Testis (tissue), 3 donors: Measurements from ENCODE around the gene SAPCD1. TPM values are rescaled to one million over a fixed set of nuclear protein-coding genes. Genes with fewer than 3 reads are reported as not detected.

Experiments
- DNase-seq: peaks from one replicate; pipeline ENCODE4 v3.0.0-alpha.2; 2019
- H3K27ac ChIP-seq, 2 donors: fragments of 200-600 bp; sonication (generic); one replicate each; pipeline ENCODE4 v1.5.1; 2019
- H3K27me3 ChIP-seq: fragments of 200-600 bp; sonication (generic); one replicate; pipeline ENCODE4 v1.5.1; 2019
- H3K36me3 ChIP-seq: fragments of 200-600 bp; sonication (generic); one replicate; pipeline ENCODE4 v1.5.1; 2017; ENCODE audit warnings: low read depth; ENCODE audit errors: missing control alignments
- H3K4me1 ChIP-seq: fragments of 200-600 bp; sonication (generic); one replicate; pipeline ENCODE4 v1.5.1; 2019
- H3K4me3 ChIP-seq, 2 donors: fragments of 200-600 bp; sonication (generic); one replicate each; pipeline ENCODE4 v1.5.1; 2017 to 2019
- H3K9me3 ChIP-seq: fragments of 200-600 bp; sonication (generic); one replicate; pipeline ENCODE4 v1.5.1; 2017
- POLR2A ChIP-seq: fragments of 450-650 bp; IDR thresholded peaks from one replicate; pipeline ENCODE4 v1.6.1; 2017; ENCODE audit warnings: antibody characterized with exemption, mild to moderate bottlenecking, moderate library complexity
- WGBS, 2 donors: methylation state at CpG; one replicate each; pipeline ENCODE4 v1.1.5; 2018; 5-methylcytosine and 5-hydroxymethylcytosine counted together
- intact Hi-C: fragments of 100-400 bp; cut with DNase I; formaldehyde crosslinking; loops from one replicate; pipeline ENCODE4 v1.15.1; 2023; ENCODE audit warnings: low total_unique reads
- polyA plus RNA-seq: library from polyadenylated mRNA; stranded (reverse); fragments of 350-450 nt; fragmentation: Illumina TruSeq; extraction: RNeasy Lipid Tissue Mini Kit (QIAGEN cat#74804); gene quantifications from one replicate; pipeline ENCODE4 v1.2.3, GENCODE V29; 2014; ENCODE audit warnings: low read depth, low replicate concordance; ENCODE audit not compliant: insufficient read depth
- total RNA-seq, 2 donors: library from RNA; depleted of rRNA; stranded (reverse); fragments of >200 nt; gene quantifications; one replicate each; pipeline ENCODE4 v1.2.3, GENCODE V29; 2016
- TF ChIP-seq, protein P1 (sequence below), 3 experiments: fragments of 450-650 bp in 2 of 3; fragments of 200-600 bp in 1 of 3; sonication (generic) in 1 of 3; IDR thresholded peaks; one replicate each; pipeline ENCODE4 v1.5.1; 2016 to 2019; ENCODE audit warnings: antibody characterized with exemption in 3 of 3, mild to moderate bottlenecking in 2 of 3, moderate library complexity in 1 of 3

Gene SAPCD1
- total and polyA plus RNA-seq, 3 donors from 2014 or later = 5.9 to 11.6 (median 10.4) TPM

DNA sequence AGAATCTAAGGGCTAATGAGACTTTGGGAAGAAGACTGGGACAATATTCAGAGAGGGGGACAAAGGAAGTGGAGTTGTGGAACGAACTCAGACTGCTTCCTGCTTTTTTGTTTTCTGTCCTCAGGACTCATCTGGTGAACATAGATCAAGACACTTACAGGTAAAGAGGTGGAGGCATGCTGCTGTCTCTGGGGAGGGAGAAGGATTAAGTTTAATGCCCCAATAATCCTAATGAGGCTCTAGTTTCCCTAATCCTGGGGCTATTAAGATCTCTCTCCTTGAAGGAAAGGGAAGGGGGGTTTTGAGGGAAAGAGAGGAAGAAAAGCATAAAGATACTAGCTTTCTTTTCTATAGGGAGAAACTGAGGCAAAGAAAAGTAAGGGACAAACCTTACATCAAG lies 18.0 kb upstream of the SAPCD1 start:
- DNase-seq = no peak
- 65 to 69% methylated on average over 1 of the region's 1 CpG for WGBS, 2 donors
- Histone ChIP-seq H3K27me3 (no peaks in the 10 kb centered on the region), H3K27ac (no peak overlapping the region), H3K4me3 (no peak overlapping the region), H3K36me3 (no peaks in the 10 kb centered on the region), H3K9me3 (no peaks in the 10 kb centered on the region), H3K4me1 (peaks cover 5% of the 10 kb centered on the region)
- TF ChIP-seq POLR2A = no peak
- TF ChIP-seq, protein P1, sequence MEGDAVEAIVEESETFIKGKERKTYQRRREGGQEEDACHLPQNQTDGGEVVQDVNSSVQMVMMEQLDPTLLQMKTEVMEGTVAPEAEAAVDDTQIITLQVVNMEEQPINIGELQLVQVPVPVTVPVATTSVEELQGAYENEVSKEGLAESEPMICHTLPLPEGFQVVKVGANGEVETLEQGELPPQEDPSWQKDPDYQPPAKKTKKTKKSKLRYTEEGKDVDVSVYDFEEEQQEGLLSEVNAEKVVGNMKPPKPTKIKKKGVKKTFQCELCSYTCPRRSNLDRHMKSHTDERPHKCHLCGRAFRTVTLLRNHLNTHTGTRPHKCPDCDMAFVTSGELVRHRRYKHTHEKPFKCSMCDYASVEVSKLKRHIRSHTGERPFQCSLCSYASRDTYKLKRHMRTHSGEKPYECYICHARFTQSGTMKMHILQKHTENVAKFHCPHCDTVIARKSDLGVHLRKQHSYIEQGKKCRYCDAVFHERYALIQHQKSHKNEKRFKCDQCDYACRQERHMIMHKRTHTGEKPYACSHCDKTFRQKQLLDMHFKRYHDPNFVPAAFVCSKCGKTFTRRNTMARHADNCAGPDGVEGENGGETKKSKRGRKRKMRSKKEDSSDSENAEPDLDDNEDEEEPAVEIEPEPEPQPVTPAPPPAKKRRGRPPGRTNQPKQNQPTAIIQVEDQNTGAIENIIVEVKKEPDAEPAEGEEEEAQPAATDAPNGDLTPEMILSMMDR (IDR thresholded peaks at IDR 0.05) = no peak
- intact Hi-C loops = no loop called here

DNA sequence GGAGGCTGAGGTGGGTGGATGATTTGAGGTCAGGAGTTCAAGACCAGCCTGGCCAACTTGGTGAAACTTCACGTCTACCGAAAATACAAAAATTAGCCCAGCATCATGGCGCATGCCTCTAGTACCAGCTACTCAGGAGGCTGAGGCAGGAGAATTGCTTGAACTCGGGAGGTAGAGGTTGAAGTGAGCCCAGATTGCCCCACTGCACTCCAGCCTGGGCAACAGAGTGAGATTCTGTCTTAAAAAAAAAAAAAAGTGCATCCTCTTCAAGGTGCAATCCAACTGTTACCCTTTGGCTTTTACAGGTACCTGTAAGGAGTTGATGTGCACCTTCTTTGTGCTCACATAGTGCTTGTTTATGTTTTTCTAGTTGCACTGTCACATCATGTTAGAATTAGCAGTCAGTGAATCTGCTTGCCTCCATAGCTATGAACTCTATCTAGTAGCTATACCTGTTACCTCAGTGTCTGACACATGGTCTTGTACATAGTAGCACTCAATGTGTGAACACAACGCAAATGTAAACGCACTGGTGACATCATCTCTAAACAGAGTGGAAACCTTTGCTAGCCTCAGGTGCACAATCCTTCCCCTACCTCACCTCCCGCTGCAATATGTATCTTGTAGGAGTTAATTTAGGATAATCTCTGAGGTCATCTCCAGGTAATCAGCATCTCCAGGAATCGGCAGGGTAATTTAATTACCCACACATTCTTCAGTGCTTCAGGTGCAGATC lies 13.0 kb upstream of the SAPCD1 start:
- intact Hi-C loops = no loop called here

DNA sequence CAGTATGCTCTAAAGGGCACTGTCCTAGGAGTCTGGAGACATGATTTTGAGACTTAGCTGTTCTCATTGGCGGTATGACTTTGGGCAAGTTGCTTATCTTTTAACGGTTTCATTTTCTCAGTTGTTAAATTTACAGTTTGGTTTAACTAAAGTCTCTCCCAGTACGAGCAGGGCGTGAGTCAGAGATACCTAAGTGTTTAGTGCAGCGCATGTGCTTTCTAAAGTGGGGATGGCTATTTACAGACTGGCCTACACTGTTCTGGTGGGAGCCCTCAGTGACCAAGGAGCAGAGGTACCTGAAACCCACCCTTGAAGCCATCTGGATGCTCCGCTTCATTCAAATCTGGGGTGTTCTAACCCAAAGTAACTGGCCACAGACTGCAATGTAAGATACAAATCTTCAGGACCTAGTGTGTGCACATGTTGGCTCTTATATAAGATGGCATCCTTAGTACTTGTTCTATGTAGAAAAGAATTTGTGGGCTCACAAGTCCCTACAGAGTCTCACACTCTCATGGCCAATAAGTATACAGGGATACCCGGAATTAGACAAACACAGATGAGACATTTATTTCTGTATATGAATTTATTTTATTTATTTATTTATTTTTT lies 11.9 kb upstream of the SAPCD1 start:
- no peaks in the 10 kb centered on the region for H3K4me1 ChIP-seq
- intact Hi-C loops = no loop called here
- H3K27me3 ChIP-seq = no peaks in the 10 kb centered on the region
- H3K36me3 ChIP-seq = no peaks in the 10 kb centered on the region
- no peak overlapping the region for H3K27ac ChIP-seq
- no peaks in the 10 kb centered on the region for H3K9me3 ChIP-seq
- no peak overlapping the region for H3K4me3 ChIP-seq
- TF ChIP-seq POLR2A = no peak
- TF ChIP-seq, protein P1 (IDR thresholded peaks at IDR 0.05) = no peak
- 84 to 94% methylated on average over 7 of the region's 7 CpGs for WGBS, 2 donors
- no peak for DNase-seq

More for the DNA sequence above, 13.0 kb upstream of the SAPCD1 start:
- H3K4me3 ChIP-seq = no peak overlapping the region
- no peaks in the 10 kb centered on the region for H3K4me1 ChIP-seq
- H3K27me3 ChIP-seq = no peaks in the 10 kb centered on the region
- no peak overlapping the region for H3K27ac ChIP-seq
- TF ChIP-seq, protein P1 (IDR thresholded peaks at IDR 0.05) = no peak
- TF ChIP-seq POLR2A = no peak
- no peak for DNase-seq
- H3K36me3 ChIP-seq = no peaks in the 10 kb centered on the region
- 87% methylated on average over 8 of the region's 8 CpGs for WGBS, 2 donors
- H3K9me3 ChIP-seq = no peaks in the 10 kb centered on the region

DNA sequence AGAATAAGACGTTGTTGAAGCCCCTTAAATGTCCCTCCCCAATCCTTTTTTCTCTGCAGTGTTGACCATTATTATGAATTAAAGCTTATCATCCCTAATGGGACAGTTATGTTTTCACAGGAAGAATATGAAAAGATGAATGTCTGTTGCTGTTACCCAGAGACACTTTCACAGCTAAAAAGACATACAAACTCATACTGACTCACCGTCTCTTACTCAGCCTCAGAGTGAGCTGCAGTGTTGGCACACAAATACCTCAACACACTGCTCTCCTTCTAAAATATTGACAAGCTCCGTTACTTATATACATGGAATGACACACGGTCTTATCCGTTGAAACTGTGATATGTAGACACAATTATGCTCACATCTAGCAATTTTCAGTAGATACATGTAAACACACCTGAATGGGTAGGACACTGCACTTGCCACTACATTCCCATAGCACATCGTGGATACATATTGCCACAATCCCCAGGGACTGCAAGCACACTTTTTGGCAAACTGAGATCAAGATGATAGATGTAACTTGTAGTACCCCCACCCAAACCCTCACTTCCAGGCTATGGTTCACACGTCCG lies 9.6 kb upstream of the SAPCD1 start:
- Histone ChIP-seq H3K4me1 (no peaks in the 10 kb centered on the region), H3K9me3 (no peaks in the 10 kb centered on the region), H3K27ac (no peak overlapping the region), H3K36me3 (no peaks in the 10 kb centered on the region), H3K4me3 (no peak overlapping the region), H3K27me3 (no peaks in the 10 kb centered on the region)
- 74 to 76% methylated on average over 7 to 8 of the region's 8 CpGs for WGBS, 2 donors
- TF ChIP-seq, protein P1 (IDR thresholded peaks at IDR 0.05) = no peak
- no peak for TF ChIP-seq POLR2A
- intact Hi-C loops = no loop called here
- DNase-seq = no peak
